Measurements from ENCODE around the gene SLC6A19. TPM values are rescaled to one million over a fixed set of nuclear protein-coding genes. Genes with fewer than 3 reads are reported as not detected.

The SLC6A19 gene
- total and polyA plus RNA-seq, 2 experiments from 2014 or later: 0.09 to 0.32 TPM

DNA sequence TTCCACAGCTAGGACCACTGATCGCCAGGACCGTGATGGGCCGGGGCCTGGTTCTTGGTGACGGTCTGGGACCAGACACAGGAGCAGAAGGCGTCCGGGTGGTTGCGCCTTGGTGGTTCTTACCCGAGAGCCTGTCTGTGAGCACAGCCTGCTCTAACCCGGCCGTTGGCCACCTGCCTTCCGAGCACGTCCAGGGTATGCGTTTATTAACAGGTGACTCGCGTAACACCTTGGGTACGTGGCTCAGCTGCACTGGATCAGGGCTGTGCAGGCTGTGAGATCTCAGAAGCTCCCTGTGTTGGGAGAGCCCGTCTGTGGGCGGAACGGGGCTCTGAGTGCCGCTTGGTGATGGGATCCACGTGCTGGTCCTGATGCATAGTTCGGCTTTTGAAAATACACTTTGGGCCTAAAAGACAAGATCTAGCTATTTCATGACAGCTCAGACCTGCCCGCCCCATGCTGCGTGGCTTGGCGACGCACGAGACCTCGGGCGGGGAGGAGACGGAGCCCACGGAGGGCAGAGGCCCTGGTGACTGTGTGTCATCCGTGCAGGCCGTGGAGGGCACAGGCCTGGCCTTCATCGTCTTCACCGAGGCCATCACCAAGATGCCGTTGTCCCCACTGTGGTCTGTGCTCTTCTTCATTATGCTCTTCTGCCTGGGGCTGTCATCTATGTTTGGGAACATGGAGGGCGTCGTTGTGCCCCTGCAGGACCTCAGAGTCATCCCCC lies 17.1 kb downstream of the SLC6A19 start:
- Histone ChIP-seq H3K4me3 (no peak overlapping the region), H3K36me3 (no peaks in the 10 kb centered on the region), H3K4me1 (ENCODE audit: low read depth) (no peaks in the 10 kb centered on the region), H3K27ac (no peak overlapping the region), H3K9me3 (ENCODE audit: low read depth) (no peaks in the 10 kb centered on the region), H3K27me3 (no peaks in the 10 kb centered on the region)
- TF ChIP-seq, protein P1, sequence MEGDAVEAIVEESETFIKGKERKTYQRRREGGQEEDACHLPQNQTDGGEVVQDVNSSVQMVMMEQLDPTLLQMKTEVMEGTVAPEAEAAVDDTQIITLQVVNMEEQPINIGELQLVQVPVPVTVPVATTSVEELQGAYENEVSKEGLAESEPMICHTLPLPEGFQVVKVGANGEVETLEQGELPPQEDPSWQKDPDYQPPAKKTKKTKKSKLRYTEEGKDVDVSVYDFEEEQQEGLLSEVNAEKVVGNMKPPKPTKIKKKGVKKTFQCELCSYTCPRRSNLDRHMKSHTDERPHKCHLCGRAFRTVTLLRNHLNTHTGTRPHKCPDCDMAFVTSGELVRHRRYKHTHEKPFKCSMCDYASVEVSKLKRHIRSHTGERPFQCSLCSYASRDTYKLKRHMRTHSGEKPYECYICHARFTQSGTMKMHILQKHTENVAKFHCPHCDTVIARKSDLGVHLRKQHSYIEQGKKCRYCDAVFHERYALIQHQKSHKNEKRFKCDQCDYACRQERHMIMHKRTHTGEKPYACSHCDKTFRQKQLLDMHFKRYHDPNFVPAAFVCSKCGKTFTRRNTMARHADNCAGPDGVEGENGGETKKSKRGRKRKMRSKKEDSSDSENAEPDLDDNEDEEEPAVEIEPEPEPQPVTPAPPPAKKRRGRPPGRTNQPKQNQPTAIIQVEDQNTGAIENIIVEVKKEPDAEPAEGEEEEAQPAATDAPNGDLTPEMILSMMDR (IDR thresholded peaks at IDR 0.05; ENCODE audit: low read depth, low read length): no peak
- DNase-seq (ENCODE audit: low read depth in 1 of 2, low spot score in 1 of 2): no peak

- Histone ChIP-seq H3K4me3 (no peak overlapping the region), H3K27me3 (no peaks in the 10 kb centered on the region), H3K36me3 (no peaks in the 10 kb centered on the region), H3K4me1 (ENCODE audit: low read depth) (no peaks in the 10 kb centered on the region), H3K27ac (no peak overlapping the region), H3K9me3 (ENCODE audit: low read depth) (no peaks in the 10 kb centered on the region)
- TF ChIP-seq, protein P1 (IDR thresholded peaks at IDR 0.05; ENCODE audit: low read depth, low read length): no peak
- DNase-seq (ENCODE audit: low read depth in 1 of 2, low spot score in 1 of 2): no peak
Measured at GRCh38 chr5:1219098-1219767, 17.8 kb downstream of the SLC6A19 start.

GRCh38 chr5:1219768-1220100 lies 18.3 kb downstream of the SLC6A19 start:
- H3K27ac ChIP-seq: no peak overlapping the region
- DNase-seq (ENCODE audit: low read depth in 1 of 2, low spot score in 1 of 2): no peak
- no peaks in the 10 kb centered on the region for H3K36me3 ChIP-seq
- H3K9me3 ChIP-seq (ENCODE audit: low read depth): no peaks in the 10 kb centered on the region
- TF ChIP-seq, protein P1 (IDR thresholded peaks at IDR 0.05; ENCODE audit: low read depth, low read length): no peak
- no peak overlapping the region for H3K4me3 ChIP-seq
- H3K27me3 ChIP-seq: no peaks in the 10 kb centered on the region
- no peaks in the 10 kb centered on the region for H3K4me1 ChIP-seq (ENCODE audit: low read depth)

GRCh38 chr5:1220351-1220750 lies 19.0 kb downstream of the SLC6A19 start:
- H3K36me3 ChIP-seq: no peaks in the 10 kb centered on the region
- no peaks in the 10 kb centered on the region for H3K27me3 ChIP-seq
- H3K9me3 ChIP-seq (ENCODE audit: low read depth): no peaks in the 10 kb centered on the region
- no peaks in the 10 kb centered on the region for H3K4me1 ChIP-seq (ENCODE audit: low read depth)
- H3K4me3 ChIP-seq: no peak overlapping the region
- TF ChIP-seq, protein P1 (IDR thresholded peaks at IDR 0.05; ENCODE audit: low read depth, low read length): no peak
- no peak for DNase-seq (ENCODE audit: low read depth in 1 of 2, low spot score in 1 of 2)
- no peak overlapping the region for H3K27ac ChIP-seq

DNA sequence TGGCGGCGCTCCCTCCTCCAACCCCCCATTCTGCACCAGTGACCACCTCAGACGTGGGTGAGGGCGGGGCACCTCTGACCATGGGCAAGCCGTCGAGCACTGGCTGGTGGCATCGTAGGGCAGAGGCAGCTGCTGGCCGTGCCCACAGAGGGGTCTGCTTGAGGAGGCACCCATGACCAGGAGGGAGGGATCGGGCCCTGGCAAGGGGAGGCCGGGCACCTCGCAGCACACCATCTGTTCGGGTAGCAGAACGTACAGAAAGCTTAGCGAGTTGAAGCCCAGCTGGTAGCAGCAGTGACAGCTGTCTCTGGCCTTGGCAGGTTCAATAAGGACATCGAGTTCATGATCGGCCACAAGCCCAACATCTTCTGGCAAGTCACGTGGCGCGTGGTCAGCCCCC lies 19.4 kb downstream of the SLC6A19 start:
- DNase-seq (ENCODE audit: low read depth in 1 of 2, low spot score in 1 of 2): no peak
- no peak overlapping the region for H3K4me3 ChIP-seq
- no peaks in the 10 kb centered on the region for H3K9me3 ChIP-seq (ENCODE audit: low read depth)
- TF ChIP-seq, protein P1 (IDR thresholded peaks at IDR 0.05; ENCODE audit: low read depth, low read length): no peak
- no peaks in the 10 kb centered on the region for H3K27me3 ChIP-seq
- H3K36me3 ChIP-seq: no peaks in the 10 kb centered on the region
- H3K4me1 ChIP-seq (ENCODE audit: low read depth): no peaks in the 10 kb centered on the region
- no peak overlapping the region for H3K27ac ChIP-seq

Measured in cardiac muscle cell (in vitro differentiated cells and primary cell).